WTC11 (cell line): Measurements from ENCODE around the gene PKHD1.

Experiments
- FOXJ3 ChIP-seq: sonication (generic); formaldehyde crosslinking; IDR thresholded peaks from 2 replicates; pipeline ENCODE4 v1.9.0; 2021; ENCODE audit warnings: missing genetic modification reagents, mild to moderate bottlenecking, borderline replicate concordance
- NR1H2 ChIP-seq: sonication (generic); formaldehyde crosslinking; IDR thresholded peaks from 2 replicates; pipeline ENCODE4 v1.9.0; 2021; ENCODE audit warnings: mild to moderate bottlenecking, moderate library complexity, missing genetic modification reagents
- SP1 ChIP-seq: sonication (generic); formaldehyde crosslinking; conservative IDR thresholded peaks from 2 replicates; pipeline ENCODE4 v1.8.1; 2022; ENCODE audit warnings: missing genetic modification reagents
- ZNF317 ChIP-seq: sonication (generic); formaldehyde crosslinking; IDR thresholded peaks from 2 replicates; pipeline ENCODE4 v1.8.1; 2023; ENCODE audit warnings: low read depth, mild to moderate bottlenecking, moderate library complexity, missing genetic modification reagents, borderline replicate concordance
- TF ChIP-seq, protein P1 (sequence below): fragments of 200-600 bp; IDR thresholded peaks from 2 replicates; pipeline ENCODE4 v1.8.0; 2022; ENCODE audit warnings: antibody characterized with exemption

DNA sequence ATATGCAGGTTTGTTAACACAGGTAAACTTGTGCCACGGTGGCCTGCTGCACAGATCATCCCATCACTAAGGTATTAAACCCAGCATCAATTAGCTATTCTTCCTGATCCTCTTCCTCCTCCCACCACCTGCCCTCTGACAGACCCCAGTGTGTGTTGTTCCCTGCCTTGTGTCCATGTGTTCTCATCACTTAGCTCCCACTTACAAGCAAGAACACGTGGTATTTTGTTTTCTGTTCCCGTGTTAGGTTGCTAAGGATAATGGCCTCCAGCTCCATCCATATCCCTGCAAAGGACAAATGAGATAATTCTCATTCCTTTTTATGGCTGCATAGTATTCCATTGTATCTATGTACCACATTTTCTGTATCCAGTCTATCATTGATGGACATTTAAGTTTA lies 294.0 kb downstream of the PKHD1 start:
- TF ChIP-seq, protein P1, sequence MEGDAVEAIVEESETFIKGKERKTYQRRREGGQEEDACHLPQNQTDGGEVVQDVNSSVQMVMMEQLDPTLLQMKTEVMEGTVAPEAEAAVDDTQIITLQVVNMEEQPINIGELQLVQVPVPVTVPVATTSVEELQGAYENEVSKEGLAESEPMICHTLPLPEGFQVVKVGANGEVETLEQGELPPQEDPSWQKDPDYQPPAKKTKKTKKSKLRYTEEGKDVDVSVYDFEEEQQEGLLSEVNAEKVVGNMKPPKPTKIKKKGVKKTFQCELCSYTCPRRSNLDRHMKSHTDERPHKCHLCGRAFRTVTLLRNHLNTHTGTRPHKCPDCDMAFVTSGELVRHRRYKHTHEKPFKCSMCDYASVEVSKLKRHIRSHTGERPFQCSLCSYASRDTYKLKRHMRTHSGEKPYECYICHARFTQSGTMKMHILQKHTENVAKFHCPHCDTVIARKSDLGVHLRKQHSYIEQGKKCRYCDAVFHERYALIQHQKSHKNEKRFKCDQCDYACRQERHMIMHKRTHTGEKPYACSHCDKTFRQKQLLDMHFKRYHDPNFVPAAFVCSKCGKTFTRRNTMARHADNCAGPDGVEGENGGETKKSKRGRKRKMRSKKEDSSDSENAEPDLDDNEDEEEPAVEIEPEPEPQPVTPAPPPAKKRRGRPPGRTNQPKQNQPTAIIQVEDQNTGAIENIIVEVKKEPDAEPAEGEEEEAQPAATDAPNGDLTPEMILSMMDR: no peak
- TF ChIP-seq SP1: no peak
- TF ChIP-seq NR1H2 (CRISPR knock-in tag): no peak
- no peak for TF ChIP-seq ZNF317
- TF ChIP-seq FOXJ3 (CRISPR knock-in tag): no peak
